T-helper 17 cell (primary cell): ENCODE results near the gene PTPRN2. TPM values are rescaled to one million over a fixed set of nuclear protein-coding genes. Genes with fewer than 3 reads are reported as not detected.
"Not testable (repeated sequence)": the region's sequence is repeated elsewhere in the genome, so short reads cannot be mapped to it uniquely, and the experiment has no call there.

Experiments used
- ATAC-seq: fragments of 150-1000 bp; cut with Tn5 transposase; 2 replicates; pipeline ENCODE4 v1.10.0; 2021; ENCODE audit warnings: mild to moderate bottlenecking, moderate library complexity
- DNase-seq, 3 donors: peaks; one replicate each; pipeline versions ENCODE4 v3.0.0 to v3.0.0-alpha.2; 2020 to 2021
- H3K9me3 ChIP-seq: one replicate; pipeline ENCODE4 v1.7.0; 2013; ENCODE audit warnings: low read length, mild to moderate bottlenecking; ENCODE audit not compliant: control insufficient read depth, poor library complexity, severe bottlenecking
- H3K27ac Mint-ChIP-seq: one replicate; pipeline ENCODE4 v1.8.0; 2022; ENCODE audit warnings: mild to moderate bottlenecking, moderate library complexity, mixed read lengths
- H3K27me3 Mint-ChIP-seq: one replicate; pipeline ENCODE4 v1.8.0; 2022; ENCODE audit warnings: mixed read lengths
- H3K36me3 Mint-ChIP-seq: one replicate; pipeline ENCODE4 v1.8.0; 2022; ENCODE audit warnings: low read depth, mixed read lengths
- H3K4me1 Mint-ChIP-seq: one replicate; pipeline ENCODE4 v1.8.0; 2022; ENCODE audit warnings: mild to moderate bottlenecking, mixed read lengths
- H3K4me3 Mint-ChIP-seq: one replicate; pipeline ENCODE4 v1.8.0; 2022; ENCODE audit warnings: mild to moderate bottlenecking, moderate library complexity, mixed read lengths
- total RNA-seq, 4 donors: library from RNA in 2 of 4; stranded (reverse) in 2 of 4; gene quantifications; one replicate each; pipeline ENCODE4 v1.2.3 and lab custom pipeline; 2022 to 2026

The PTPRN2 gene
- total RNA-seq, 2 donors from 2014 or later, result 0.42 to 0.57 TPM

GRCh38 chr7:157562522-157563398 is 1024.9 kb downstream of the PTPRN2 start:
- not testable (repeated sequence) for DNase-seq, H3K4me3 Mint-ChIP-seq, H3K27me3 Mint-ChIP-seq, ATAC-seq, H3K36me3 Mint-ChIP-seq, H3K4me1 Mint-ChIP-seq, H3K9me3 ChIP-seq, H3K27ac Mint-ChIP-seq

- H3K27ac Mint-ChIP-seq, result no peak overlapping the region
- no peaks in the 10 kb centered on the region for H3K36me3 Mint-ChIP-seq
Measured at GRCh38 chr7:157561816-157562410, 1025.7 kb downstream of the PTPRN2 start.

GRCh38 chr7:157561523-157561785 is 1026.2 kb downstream of the PTPRN2 start:
- H3K4me1 Mint-ChIP-seq, result no peaks in the 10 kb centered on the region
- H3K27me3 Mint-ChIP-seq, result no peaks in the 10 kb centered on the region
- ATAC-seq (no peak), DNase-seq (no peak)
- H3K36me3 Mint-ChIP-seq, result no peaks in the 10 kb centered on the region
- H3K4me3 Mint-ChIP-seq, result no peak overlapping the region
- H3K9me3 ChIP-seq, result no peaks in the 10 kb centered on the region
- no peak overlapping the region for H3K27ac Mint-ChIP-seq

More at GRCh38 chr7:157561816-157562410, 1025.7 kb downstream of the PTPRN2 start:
- no peaks in the 10 kb centered on the region for H3K9me3 ChIP-seq
- no peaks in the 10 kb centered on the region for H3K4me1 Mint-ChIP-seq
- H3K27me3 Mint-ChIP-seq, result no peaks in the 10 kb centered on the region
- no peak overlapping the region for H3K4me3 Mint-ChIP-seq
- DNase-seq (no peak), ATAC-seq (no peak)

GRCh38 chr7:157560710-157561522 is 1026.7 kb downstream of the PTPRN2 start:
- no peak overlapping the region for H3K27ac Mint-ChIP-seq
- no peak for ATAC-seq
- H3K36me3 Mint-ChIP-seq, result no peaks in the 10 kb centered on the region
- no peaks in the 10 kb centered on the region for H3K27me3 Mint-ChIP-seq
- H3K9me3 ChIP-seq, result no peaks in the 10 kb centered on the region
- DNase-seq, result no peak
- no peaks in the 10 kb centered on the region for H3K4me1 Mint-ChIP-seq
- H3K4me3 Mint-ChIP-seq, result no peak overlapping the region

- DNase-seq (no peak), ATAC-seq (no peak)
- H3K27me3 Mint-ChIP-seq, result no peaks in the 10 kb centered on the region
- no peaks in the 10 kb centered on the region for H3K9me3 ChIP-seq
- no peak overlapping the region for H3K4me3 Mint-ChIP-seq
- no peaks in the 10 kb centered on the region for H3K4me1 Mint-ChIP-seq
- no peak overlapping the region for H3K27ac Mint-ChIP-seq
- H3K36me3 Mint-ChIP-seq, result no peaks in the 10 kb centered on the region
Measured at GRCh38 chr7:157560258-157560654, 1027.4 kb downstream of the PTPRN2 start.

GRCh38 chr7:157559596-157560257 is 1027.9 kb downstream of the PTPRN2 start:
- Mint-ChIP-seq H3K27ac (no peak overlapping the region), H3K4me1 (no peaks in the 10 kb centered on the region), H3K36me3 (no peaks in the 10 kb centered on the region), H3K27me3 (no peaks in the 10 kb centered on the region), H3K4me3 (no peak overlapping the region)
- no peaks in the 10 kb centered on the region for H3K9me3 ChIP-seq
- no peak for ATAC-seq
- DNase-seq, result no peak

GRCh38 chr7:157558875-157559595 is 1028.6 kb downstream of the PTPRN2 start:
- Mint-ChIP-seq H3K27me3 (no peaks in the 10 kb centered on the region), H3K36me3 (no peaks in the 10 kb centered on the region), H3K4me1 (no peaks in the 10 kb centered on the region), H3K27ac (no peak overlapping the region), H3K4me3 (no peak overlapping the region)
- ATAC-seq (no peak), DNase-seq (no peak)
- H3K9me3 ChIP-seq, result no peaks in the 10 kb centered on the region

GRCh38 chr7:157558516-157558874 is 1029.1 kb downstream of the PTPRN2 start:
- no peak overlapping the region for H3K27ac Mint-ChIP-seq
- ATAC-seq (no peak), DNase-seq (no peak)
- H3K4me1 Mint-ChIP-seq, result no peaks in the 10 kb centered on the region
- H3K27me3 Mint-ChIP-seq, result no peaks in the 10 kb centered on the region
- no peak overlapping the region for H3K4me3 Mint-ChIP-seq
- H3K36me3 Mint-ChIP-seq, result no peaks in the 10 kb centered on the region
- no peaks in the 10 kb centered on the region for H3K9me3 ChIP-seq

GRCh38 chr7:157558061-157558460 is 1029.6 kb downstream of the PTPRN2 start:
- Mint-ChIP-seq H3K4me3 (no peak overlapping the region), H3K4me1 (no peaks in the 10 kb centered on the region), H3K27me3 (no peaks in the 10 kb centered on the region), H3K36me3 (no peaks in the 10 kb centered on the region), H3K27ac (no peak overlapping the region)
- ATAC-seq, result no peak
- DNase-seq, result no peak
- H3K9me3 ChIP-seq, result no peaks in the 10 kb centered on the region

GRCh38 chr7:157557263-157557662 is 1030.4 kb downstream of the PTPRN2 start:
- DNase-seq, result no peak
- Mint-ChIP-seq H3K36me3 (no peaks in the 10 kb centered on the region), H3K4me3 (no peak overlapping the region), H3K27me3 (no peaks in the 10 kb centered on the region), H3K27ac (no peak overlapping the region), H3K4me1 (no peaks in the 10 kb centered on the region)
- no peak for ATAC-seq
- H3K9me3 ChIP-seq, result no peaks in the 10 kb centered on the region

- Mint-ChIP-seq H3K4me3 (no peak overlapping the region), H3K4me1 (no peaks in the 10 kb centered on the region), H3K36me3 (no peaks in the 10 kb centered on the region), H3K27me3 (no peaks in the 10 kb centered on the region), H3K27ac (no peak overlapping the region)
- DNase-seq (no peak), ATAC-seq (no peak)
- H3K9me3 ChIP-seq, result no peaks in the 10 kb centered on the region
Measured at GRCh38 chr7:157556642-157556944, 1031.0 kb downstream of the PTPRN2 start.

- Mint-ChIP-seq H3K27me3 (no peaks in the 10 kb centered on the region), H3K4me1 (no peaks in the 10 kb centered on the region), H3K36me3 (no peaks in the 10 kb centered on the region), H3K4me3 (no peak overlapping the region), H3K27ac (no peak overlapping the region)
- no peak for ATAC-seq
- DNase-seq, result no peak
- no peaks in the 10 kb centered on the region for H3K9me3 ChIP-seq
Measured at GRCh38 chr7:157555944-157556641, 1031.5 kb downstream of the PTPRN2 start.
